Stimulated activated CD4-positive, alpha-beta T cell treated with anti-CD3 and anti-CD28 coated beads, Interleukin-4, amount 100 ng/mL, for 4 hours (primary cell): ENCODE data around the gene ASB1.

Source experiments
- DNase-seq, 2 experiments: peaks; one replicate each; pipeline ENCODE4 v3.0.0-alpha.2; 2020

Gene ASB1

DNA sequence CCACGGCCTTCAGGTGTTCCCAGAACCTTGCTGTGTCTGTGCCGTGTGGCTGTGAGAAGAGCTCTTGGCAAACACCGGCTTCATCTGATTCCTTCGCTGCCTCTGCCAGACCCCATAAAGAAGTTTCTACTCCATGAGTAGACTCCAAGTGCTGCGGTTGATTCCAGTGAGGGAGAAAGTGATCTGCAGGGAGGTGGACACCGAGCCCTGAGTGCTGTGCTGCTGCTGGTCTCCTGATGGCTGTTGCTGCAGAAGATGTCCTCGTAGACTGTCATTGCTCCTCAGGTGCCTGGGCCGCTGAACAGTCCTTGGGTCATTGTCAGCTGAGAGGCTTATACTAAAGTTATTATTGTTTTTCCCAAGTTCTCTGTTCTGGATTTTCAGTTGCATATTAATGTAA lies 19.6 kb downstream of the ASB1 start:
- no peak for DNase-seq

DNA sequence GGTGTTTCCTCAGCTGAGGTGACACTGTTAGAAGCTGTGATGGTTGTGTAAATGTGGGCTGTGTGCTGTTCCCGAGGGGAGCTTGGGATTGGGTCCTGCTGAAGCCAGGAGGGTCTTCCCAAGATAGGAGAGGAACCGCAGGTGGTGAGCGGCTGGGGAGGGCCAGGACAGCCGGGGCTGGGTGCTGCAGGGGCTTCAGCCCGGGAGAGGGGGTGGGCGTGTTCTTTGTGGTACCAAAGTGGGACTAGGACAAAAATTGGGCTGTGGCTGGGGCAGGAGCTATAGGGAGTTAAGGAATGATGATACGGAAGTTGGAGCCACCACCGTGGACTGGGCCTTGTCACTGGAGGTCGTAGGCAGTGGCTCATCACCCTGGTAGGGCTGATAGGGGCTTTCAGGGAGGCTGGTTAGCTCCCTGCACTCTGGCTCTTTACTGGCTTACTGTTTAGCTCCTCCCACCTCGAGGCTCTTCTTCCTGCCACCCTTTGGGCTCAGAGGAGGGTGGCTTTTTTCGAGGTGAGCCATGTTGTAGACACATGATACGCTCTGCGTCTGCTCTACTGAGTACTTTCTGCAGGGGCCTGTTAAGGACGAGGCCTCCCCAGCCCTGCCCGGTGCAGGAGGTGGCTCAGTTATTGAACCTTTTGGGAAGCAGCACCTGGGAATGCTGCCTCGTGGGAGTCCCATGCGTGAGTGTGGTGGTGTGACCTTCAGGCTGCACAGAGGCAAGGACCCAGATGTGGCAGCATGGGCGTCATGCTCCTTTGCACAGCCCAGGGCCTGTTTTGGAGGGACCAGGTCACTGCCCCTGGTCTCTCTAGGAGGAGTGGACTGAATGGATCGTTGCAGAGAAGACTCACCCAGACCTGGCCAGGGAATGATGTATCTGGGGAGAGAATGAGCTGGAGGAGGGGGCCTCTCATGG lies 21.6 kb downstream of the ASB1 start:
- no peak for DNase-seq

DNA sequence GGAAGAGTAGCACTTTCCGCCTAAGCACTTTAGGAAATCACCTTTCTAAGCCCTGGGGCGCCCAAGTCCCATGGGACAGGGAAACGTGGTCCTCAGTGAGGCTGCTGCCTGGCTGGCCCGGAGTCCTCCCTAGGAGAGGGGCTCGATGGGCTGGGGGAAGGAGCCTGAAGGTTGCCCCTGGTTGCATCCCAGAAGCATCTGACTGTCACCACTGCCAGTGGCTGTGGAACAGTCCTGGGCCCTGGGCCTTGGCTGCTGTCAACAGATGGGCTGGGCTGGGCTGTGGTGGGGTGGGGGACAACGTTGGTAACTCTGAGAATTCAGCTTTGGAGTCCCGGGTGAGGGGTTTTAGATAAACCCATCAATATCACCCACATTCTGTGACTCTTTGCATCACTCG lies 22.5 kb downstream of the ASB1 start:
- no peak for DNase-seq

DNA sequence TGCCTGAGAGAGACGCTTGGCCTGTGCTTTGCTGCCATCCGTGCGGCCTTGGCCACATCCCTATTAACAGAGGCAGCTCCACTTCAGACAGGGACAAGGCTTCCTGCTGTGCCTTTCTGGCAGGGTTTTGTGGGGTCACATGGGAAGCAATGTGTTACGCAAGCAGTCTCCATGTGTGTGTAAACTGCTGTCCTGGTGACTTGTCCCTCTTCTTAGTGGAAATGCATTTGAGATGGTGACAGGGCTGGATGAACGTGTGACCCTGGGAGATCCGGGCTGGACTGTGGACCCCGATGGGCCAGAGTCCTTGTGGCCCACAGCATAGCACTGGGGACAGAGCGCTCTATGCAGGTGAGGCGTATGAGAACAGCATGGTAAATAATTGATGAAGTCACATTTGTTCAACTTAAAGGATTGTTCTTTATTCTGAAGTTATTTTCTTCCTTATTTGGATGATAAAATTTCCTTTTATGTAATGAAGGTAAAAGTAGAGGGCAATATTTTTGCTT lies 23.2 kb downstream of the ASB1 start:
- no peak for DNase-seq

DNA sequence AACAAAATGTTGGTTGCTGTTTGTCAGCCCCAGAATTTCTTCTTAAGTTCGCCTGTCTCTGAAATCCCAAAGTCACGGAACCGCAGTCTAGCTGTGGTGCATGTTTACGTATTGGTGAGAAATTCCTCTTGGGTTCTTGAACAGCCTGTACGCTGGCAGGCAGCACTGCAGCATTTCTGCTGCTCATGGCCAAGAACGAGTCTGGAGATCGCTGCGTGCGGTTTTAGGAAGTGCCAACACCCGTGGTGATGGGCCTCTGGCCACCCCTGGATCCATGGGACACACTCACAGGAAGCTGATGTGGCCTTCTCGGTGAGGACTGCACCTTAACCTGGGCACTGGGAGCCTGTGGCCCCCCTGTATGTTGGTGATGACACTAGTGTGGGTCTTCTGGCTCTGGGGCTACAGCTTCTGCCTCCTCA lies 23.7 kb downstream of the ASB1 start:
- DNase-seq: no peak

DNA sequence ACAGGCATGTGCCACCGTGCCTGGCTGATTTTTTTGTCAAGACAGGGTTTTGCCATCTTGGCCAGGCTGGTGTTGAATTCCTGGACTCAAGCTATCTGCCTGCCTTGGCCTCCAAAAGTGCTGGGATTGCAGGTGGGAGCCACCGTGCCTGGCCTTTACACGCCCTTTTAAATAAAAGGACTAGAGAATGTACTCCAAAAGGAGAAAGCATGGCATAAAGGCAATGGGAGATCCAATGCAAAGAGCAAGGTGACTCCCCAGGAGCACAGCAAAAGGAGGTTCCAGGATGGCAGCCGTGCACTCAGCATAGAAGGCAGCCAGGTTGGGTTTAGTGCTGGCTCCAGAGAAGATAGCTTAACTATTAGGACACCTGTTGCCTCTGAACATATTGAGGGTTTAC lies 27.1 kb downstream of the ASB1 start:
- DNase-seq: no peak

DNA sequence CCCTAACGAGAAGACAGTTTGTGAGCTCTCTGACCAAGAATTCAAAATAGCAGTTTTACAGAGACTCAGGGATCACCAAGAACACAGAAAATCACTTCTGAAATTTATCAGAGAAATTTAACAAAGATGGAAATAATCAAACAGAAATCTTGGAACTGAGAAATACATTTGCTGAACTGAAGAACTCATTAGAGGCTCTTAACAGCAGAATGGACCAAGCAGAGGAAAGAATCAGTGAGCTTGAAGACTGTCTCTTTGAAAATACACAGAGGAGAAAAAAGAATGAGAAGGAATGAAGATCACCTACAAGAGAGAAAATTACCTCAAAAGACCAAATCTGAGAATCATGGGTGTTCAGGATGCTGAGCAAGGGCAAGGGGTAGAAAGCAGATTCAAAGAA lies 29.7 kb downstream of the ASB1 start:
- no peak for DNase-seq

DNA sequence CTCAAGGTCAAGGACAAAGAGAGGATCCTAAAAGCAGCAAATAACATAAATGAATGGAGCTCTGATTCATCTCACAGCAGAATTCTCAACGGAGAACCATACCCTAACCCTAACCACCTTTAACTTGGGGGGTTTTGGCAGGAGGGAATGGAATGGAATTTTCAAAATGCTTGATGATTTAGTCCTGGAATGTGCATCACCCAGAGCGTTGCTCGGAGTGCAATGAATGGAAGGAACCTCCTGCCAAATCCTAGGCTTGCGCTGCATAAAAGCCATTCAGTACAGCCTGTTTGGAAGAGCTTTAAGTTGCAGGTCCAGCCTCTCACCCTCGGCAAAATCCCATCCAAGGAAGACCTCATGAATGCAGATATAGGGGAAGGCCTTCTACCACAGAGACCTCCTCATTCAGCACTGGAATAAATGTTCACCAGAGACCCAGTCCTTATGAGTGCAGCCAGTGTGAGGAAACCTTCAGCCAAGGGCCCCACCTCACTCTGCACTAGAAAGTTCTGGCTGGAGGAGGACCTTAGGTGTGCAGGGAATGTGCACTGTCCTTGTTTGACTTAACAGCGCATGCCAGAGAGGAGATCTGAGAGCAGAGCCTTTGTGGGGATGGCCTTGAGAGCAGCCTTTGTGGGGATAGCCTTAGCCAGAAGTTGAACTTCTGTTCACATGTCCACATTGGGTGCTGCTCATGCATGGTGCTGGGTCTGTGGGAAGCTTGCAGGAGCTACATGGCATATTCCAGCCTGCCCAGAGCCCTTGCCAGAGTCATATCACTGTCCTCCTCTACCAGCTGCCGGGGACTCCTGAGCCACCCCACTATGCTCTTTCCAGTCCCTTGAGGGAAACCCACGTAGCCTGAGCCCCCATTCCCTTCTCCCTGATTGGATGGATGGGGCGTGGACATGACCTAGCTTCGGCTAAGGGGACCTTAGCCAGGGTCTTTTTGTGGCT lies 30.5 kb downstream of the ASB1 start:
- DNase-seq: no peak

DNA sequence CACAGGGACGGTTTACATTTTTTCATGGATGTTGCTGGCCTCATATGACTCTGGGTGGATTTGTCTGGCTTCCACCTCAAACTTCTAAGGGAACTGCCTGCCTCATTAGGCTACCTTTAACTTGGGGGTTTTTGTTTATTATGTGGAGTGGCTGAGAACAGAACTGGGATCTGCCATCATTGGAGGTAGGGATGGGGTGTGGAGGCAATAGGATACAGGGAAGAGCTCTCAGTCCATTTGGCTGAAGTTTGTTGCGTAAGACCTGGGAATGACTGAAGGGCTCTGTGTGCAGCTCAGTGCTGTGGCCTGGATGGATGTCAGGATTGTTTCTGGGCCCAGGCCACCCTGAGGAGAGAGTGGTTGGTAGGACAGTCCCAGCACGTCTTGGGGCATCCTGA lies 31.2 kb downstream of the ASB1 start:
- DNase-seq: no peak

DNA sequence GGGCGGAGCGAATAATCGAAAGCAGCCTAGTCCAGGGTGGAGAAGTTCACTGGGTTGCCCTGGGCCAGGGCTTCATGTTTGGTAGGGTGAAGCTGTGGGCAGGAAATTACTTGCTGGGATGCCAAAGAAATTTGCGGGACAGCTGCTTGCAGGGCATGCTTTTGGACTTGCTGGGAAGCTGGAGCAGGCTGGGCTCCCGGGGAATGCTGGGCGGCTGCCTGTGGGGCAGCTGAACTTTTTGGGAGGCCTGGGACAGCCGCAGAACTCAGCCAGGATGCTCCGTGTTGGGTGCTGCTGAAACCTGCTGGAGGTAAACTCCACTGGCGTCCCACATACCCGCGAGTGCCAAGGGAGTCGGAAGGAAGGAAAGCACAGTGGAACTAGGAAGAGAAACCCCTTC lies 31.9 kb downstream of the ASB1 start:
- DNase-seq: no peak

DNA sequence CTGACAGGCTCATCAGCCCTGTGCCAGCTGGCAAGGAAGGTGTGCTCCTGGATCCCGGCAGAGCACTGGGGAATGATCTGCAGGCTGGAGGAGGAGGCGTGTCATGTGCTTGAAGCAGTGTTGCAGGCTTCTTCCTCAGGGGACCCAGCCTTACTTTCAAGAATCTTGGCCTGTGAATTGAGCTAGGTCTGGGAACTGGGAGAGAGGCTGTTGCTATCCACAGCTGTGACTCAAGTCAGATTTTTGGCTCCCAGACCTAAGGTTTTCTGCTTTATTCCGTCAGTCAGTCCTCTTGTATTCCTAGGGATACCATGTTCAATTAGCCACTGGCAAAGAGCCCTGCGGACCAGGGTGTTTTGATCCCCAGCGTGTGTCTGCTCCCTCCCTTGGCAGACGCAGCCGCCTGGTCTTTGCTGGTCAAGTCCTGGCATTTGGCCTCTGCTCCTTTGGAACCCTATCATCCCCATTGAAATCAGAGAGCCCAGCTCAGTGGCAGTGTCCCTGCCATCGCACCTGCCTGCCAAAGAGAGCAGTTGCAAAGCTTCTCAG lies 32.4 kb downstream of the ASB1 start:
- DNase-seq: no peak

DNA sequence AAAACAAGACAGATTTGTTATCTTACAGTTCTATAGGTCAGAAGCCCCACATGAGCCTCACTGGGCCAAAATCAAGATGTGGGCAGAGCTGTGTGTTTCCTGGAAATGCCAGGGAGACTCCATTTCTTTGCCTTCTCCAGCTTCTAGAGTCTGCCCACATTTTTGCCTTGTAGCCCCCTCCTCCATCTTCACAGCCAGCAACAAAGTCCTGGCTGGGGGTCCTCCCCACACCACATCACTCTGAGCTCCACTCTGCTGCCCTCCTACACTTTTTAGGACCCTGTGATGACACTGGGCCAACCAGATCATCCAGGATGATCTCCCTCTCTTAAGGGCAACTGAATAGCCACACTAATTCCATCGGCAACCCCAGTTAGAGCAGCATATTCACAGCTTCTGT lies 34.3 kb downstream of the ASB1 start:
- no peak for DNase-seq

DNA sequence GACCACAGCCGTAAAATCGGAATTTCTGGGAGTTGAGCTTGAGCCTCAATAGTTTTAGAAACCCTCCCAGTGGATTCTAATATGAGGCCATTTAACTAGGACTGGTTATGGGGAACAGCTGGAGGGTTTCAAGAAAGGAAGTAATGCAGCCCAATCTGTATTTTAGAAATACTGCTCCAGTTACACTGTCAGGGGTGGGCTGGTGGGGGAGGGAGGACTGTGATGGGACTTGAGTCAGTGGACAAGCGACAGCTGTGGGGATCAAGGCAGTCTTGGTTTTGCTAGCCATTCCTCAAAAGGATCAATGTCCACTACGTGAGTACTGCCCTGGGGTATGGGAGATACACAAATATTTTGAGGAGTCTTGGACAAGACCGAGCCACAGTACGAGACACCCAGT lies 34.8 kb downstream of the ASB1 start:
- DNase-seq: no peak

DNA sequence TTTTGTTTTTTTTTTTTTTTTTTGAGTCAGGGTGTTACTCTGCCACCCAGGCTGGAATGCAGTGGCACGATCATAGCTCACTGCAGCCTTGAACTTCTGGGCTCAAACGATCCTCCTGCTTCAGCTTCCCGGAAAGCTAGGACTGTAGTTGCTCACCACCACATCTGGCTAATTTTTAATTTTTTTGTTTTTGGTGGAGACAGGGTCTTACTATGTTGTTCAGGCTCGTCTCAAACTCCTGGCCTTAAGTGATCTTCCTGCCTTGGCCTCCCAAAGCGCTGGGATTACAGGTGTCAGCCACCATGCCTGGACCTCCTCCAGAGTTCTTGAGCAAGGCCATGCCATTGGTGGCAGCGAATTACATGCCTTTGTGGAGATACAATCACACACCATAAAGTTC lies 35.2 kb downstream of the ASB1 start:
- no peak for DNase-seq

DNA sequence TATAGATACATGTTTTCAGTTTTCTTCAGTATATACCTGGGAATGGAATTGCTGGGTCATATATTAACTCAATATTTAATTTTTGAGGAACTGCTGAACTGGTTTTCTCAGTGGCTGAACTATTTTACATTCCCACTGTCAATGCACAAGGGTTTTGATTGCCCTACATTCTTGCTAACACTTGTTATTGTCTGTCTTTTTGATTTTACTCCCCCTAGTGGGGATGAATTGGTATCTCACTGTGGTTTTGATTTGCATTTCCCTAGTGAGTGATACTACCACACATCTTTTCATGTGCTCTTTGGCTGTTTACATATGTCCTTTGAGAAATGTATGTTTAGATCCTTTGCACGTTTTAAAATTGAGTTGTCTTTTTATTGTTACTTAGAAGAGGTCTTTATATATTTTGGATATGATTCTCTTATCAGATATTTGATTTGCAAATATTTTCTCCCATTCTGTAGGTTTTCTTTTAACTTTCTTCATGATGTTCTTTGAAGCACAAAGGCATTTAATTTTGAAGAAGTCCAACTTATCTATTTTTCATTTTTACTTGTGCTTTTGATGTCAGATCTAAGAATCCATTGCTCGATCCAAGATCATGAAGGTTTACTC lies 36.2 kb downstream of the ASB1 start:
- DNase-seq: no peak

DNA sequence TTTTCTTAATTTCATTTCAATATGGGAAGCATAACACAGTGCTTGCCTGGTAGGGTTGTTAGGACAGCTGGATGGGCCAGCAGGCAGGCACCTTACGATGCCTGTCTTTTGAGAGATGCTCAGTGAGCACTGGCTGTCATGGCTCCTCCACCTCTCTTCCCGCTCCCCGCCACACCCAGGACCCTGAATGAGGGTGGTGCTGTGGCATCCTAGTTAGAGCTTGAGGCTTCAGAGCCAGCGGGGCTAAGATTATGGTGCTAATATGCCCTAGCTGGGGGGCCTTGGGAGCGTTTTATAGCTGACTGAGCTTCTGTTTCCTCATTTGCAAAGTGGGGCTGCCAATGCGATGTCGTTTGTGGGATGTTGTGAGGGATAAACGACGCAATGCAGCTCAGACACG lies 37.7 kb downstream of the ASB1 start:
- DNase-seq: no peak

DNA sequence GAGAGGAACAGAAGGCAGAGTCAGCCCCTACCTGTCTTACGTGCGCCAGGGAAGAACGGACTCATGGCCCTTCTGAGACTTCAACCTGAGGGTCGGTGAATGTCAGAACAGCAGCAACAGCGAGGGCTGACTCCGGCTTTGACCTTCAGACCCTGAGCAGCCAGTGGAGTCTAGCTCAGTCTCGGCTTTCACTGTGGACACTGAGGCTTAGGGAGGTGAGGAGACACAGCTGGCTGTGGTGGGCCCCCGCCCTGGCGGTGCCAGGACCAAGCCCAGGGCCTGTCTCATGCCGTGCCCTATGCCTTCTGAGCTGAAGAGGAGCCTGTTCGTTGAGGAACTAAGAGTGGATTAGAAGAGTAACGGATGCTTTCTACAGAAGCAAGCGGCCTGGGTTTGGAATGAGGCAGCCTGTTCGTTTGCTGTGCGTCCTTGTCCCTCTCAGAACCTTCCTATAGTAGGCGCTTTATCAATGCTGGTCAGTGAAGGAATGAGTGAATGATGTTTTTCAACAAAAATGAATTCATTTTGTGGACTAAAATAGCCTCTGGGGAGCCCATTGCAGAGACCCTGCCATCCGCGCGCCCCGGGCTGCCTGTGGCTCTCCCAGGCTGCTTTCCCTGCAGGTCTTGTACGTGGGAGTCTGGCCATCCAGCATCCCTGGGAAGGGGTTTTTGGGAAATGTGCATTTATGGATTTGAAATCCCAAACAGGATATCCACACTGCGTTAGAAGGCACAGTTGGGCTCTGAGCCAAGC lies 38.9 kb downstream of the ASB1 start:
- no peak for DNase-seq

DNA sequence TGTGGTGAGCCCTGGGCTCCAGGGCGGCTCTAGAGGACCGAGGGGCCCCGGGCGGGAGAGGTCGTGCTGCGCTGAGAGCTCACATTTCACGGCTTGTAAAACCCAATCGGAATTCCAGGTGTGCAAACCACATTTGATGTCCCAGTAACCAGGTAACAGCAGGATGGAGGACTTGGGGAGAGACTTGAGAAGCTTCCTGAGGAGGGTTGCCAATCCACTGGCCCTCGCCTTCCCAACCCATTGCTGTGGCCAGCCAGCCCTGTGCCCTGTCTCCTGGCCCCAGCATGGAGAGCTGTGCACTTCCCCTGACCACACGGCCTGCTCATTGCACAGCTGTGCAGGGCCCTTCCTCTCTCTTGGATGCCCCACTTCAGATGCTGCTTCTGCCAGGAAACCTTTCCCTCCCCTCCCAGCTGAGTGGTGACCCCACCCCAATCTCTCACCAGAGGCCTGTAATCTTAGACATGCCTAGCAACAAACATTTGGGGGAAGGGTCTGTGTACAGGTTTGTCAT lies 39.6 kb downstream of the ASB1 start:
- no peak for DNase-seq

DNA sequence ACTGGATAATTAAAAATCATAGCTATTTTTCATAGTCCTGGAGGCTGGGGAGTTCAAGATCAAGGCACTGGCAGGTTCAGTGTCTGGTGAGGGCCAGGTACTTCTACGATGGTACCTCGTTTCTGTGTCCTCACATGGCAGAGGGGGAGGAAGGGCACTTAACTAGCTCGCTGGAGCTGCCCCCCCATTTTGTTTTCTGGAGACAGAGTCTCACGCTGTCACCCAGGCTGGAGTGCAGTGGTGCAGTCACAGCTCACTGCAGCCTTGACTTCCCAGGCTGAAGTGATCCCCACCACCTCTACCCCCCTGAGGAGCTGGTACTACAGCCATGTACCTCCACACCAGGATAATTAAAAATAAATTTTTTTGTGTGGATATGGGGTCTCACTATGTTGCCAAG lies 40.3 kb downstream of the ASB1 start:
- DNase-seq: no peak

DNA sequence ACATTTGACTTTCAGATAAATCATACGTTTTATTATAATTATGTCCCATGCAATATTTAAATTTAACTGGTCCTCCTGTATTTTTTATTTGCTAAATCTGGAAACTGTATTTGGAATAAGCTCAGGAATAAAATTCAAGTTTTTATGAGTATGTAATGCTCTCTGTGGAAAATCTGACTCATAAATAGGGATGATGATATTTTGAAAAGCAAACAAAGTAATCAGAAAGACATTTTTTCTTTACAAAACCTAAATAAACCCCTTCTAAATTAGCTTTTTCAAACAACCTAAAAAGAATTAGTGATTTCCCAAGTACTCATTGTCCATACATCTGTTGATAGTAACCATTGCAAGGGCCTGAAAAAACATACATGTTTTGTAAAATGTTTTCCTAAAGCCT lies 41.1 kb downstream of the ASB1 start:
- DNase-seq: no peak

DNA sequence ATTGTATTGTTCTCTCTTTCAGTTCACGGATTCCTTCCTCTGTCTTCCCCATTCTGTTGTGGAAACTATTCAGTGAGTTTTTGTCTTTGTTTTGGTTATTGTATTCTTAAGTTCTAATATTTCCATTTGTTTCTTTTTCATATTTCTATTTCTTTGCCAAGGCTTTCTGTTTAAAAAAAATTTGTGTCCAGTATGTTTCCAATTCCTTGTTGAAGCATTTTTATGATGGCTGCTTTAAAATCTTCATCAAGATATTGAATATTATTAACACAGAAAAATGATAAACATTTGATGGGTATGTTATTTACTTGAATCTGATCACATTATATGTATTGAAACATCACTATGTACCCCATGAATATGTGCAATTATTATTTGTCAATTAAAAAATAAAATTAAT lies 42.4 kb downstream of the ASB1 start:
- no peak for DNase-seq

DNA sequence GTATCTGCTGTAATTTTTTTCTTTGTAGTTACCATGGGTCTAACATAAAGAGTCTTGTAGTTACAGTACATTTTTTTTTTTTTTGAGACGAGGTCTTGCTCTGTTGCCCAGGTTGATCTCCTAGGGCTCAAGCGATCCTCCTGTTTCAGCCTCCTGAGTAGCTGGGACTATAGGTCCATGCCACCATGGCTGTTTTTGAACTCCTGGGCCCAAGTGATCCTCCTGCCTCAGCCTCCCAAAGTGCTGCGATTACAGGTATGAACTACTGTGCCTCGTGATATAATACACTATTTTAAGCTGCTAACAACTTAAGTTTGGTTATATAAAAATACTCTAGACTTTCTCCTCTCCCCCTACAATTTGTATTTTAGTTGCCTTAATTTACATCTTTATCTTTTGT lies 46.3 kb downstream of the ASB1 start:
- no peak for DNase-seq
